LHCN-M2 (cell line): ENCODE results near the gene MCMBP. TPM values are rescaled to one million over a fixed set of nuclear protein-coding genes. Genes with fewer than 3 reads are reported as not detected.
A peak's percentile ranks its signal among the peaks of the same experiment; 100 is the strongest.
"Not testable (repeated sequence)": the region's sequence is repeated elsewhere in the genome, so short reads cannot be mapped to it uniquely, and the experiment has no call there.

Source experiments
- DNase-seq: peaks from one replicate; pipeline ENCODE4 v3.0.0-alpha.2; 2012; ENCODE audit warnings: low read depth
- total RNA-seq: library from RNA; depleted of rRNA; stranded (reverse); fragments of >200 nt; gene quantifications from 2 replicates; pipeline ENCODE4 v1.2.3, GENCODE V29; 2014

MCMBP gene
- total RNA-seq, 1 experiment from 2014 or later: 80.1 TPM

DNA sequence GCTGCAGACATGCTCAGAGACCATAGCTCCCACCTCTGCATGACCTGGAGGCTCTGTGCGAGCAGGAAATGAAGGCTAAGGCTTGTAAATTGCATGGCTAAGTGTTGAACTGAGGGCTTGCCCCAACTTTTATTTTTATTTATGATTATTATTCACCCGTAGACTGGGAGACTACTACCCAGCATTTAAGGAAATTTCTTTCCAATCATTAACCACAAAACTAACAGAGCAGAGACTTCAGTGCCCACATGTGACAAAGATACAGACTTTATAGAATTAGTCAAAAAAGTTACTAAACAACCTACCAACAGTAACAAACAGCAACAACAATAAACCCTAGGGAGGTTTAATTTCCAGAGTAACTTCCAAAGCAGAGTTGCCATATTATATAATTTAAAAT, 39.7 kb downstream of the MCMBP start:
- DNase-seq: no peak

DNA sequence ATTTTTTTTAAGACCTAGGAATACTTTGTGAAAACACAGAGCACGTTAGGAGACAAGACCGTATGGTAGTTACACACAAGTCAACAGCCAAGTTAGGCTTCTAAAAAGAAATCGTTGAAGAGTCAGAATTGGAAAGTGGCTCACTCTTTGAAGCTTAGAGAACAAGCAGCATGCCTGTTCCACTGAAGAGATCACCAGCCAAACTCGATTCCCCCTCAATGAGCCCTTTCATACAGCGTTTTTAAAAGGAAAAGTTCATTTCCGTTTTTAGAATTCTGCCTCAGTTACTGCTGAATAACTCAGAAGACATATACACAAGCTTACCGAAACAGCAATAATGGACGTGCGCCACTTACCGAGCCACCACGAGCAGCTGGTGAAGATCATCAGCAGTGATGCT, 41.0 kb downstream of the MCMBP start:
- no peak for DNase-seq

DNA sequence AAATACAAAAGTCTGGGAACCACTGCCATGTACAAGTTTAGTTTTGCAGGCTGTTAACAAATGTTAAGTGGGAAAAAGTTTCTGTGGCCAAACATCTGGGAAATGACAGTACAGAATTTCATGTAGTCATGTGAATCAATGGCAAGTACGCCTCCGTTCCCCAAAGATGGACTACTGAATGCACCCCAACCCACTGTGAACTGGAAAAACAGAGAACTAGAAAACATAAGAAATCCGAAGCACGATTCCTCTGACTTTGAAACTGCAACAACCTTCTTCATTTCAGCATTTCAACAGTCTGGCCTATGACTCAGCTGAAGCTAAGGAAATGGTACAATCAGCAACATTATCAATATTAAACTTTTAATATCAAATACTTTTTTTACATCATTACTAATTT, 41.8 kb downstream of the MCMBP start:
- DNase-seq: no peak

DNA sequence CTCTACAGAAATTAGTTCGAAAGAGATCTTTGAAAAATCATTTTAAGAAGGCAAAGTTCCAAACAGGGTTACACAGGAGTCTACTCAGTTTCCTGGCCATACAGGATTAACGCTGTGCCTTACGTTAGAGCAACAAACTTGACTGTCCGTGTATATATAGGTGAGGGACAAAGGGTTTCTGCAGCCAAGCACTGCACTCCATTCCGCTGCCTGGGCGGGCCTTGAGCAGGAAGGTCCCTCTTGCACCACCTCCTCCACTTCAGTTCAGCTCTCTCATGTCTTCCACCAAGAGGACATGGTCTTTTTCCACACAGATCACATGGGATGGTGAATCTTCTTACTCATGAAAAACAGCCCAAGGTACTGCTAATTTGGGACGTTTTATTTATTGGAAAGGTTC, 43.2 kb downstream of the MCMBP start:
- no peak for DNase-seq

DNA sequence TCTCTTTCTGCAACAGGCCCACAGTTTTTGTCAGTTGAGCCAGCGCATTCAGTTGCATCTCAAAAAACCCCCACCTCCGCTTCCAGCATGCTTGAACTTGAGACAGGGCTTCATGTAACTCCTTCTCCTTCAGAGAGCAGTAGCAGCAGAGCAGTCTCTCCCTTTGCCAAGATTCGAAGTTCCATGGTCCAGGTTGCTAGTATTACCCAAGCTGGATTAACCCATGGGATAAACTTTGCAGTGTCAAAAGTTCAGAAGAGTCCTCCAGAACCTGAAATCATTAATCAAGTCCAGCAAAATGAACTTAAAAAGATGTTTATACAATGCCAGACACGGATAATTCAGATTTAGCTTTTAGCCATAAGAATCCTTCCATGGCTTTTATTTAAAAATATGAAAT, 45.2 kb downstream of the MCMBP start:
- no peak for DNase-seq

DNA sequence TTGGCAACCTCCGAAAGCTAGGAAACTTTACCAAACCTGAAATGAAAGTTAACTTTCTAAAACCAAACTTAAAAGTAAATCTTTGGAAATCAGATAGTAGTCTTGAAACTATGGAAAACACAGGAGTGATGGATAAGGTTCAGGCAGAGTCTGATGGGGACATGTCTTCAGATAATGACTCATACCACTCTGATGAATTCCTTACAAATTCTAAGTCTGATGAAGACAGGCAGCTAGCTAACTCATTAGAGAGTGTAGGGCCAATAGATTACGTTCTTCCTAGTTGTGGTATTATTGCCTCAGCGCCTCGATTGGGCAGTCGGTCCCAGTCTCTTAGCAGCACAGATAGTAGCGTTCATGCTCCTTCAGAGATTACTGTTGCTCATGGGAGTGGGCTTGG, 45.9 kb downstream of the MCMBP start:
- DNase-seq: peak; percentile 7

DNA sequence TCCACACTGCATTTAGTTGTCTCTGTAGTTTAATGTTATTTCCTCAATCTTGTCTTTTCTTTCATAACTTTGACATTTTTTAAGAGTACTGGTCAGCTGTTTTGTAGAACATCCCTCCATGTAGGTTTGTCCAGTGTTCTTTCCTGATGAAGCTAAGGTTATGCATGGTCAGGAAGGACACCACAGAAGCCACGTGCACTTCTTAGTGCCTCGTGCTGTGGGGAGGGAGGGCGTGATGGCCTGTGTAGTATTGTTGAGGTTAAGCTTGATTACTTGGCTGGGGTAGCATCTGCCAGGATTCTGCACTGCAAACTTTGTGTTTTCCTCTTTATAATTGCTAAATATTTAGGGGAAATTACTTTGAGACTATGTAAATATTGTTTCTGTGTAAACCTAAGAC, 48.3 kb downstream of the MCMBP start:
- DNase-seq: no peak

DNA sequence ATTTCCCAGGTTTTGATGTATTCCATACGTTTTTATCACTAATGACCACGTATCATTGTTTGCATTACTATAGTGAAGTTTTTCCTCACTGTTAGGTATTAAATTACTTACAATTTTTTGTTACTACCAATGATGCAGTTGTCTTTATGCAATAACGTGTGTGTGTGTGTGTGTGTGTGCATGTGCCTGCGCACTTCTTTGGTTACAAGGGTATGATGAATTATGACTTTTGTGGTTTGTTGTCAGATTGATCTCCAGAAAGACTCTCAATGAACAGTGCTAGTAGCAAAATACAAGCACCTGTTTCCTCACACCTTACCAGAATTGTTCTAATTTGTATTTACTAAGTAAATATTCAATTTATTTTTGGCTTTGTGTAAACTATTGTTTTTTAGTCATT, 51.5 kb downstream of the MCMBP start:
- peak; percentile 12 for DNase-seq

DNA sequence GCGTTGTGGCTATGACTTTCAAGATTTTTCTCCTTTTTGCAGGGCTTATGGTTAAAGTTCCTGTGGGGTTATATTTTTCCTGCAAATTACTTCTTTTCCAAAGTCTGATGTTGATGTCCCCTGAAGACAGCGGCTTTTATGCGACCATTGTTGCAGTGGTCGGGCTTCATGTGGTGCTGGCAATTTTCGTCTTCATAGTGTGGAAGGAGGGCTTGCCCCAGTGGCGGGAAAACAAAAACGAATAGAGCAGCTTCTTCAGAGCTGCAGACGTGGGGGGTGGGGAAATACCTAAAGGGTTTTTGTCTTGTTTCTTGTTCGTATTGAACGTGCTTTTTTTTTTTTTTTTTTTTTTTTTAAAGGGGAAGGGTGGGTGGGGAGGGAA, 53.8 kb downstream of the MCMBP start:
- DNase-seq: no peak

DNA sequence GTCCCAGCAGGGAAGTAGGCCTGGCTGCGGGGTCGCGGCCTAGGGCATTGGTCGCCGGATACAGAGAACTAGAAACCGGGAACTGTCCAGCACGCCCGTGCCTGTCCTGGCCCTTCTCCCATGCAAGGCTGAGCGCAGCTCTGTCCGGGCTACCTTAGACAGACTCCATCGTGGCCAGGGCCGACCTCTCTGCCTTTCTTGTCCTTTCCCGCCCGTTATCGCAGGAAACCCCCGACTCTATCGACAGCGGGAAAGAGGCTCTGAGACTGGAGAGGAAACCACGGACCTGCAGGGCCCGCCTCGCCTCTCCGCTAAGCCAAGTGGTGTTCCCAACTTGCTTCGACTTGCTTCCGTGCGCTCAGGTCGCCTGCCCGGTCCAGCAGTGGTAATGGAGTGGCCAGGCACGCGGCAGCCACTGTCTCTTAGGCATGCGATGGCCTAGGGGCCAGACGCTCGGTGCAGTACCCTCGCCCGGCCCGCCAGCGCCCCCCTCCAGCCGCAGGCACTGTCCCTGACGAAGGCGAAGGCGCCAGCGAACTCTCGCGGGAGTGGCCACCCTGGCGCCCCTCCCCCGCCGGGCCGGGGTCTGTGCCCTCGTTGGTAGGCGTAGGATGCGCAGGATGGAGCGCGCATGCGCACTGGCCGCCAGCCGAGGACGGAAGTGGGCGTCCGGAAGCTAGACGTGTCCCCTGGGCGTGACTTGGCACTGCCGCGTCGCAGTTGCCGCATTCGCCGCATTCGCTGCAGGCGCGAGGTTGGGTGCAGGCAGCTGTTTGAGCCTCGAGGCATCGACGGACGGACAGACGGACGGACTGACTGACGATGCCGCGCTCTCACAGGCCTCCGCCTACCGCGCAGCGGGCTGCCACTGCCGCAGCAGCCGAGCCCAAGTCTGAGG, 54.4 kb downstream of the MCMBP start:
- no peak for DNase-seq

DNA sequence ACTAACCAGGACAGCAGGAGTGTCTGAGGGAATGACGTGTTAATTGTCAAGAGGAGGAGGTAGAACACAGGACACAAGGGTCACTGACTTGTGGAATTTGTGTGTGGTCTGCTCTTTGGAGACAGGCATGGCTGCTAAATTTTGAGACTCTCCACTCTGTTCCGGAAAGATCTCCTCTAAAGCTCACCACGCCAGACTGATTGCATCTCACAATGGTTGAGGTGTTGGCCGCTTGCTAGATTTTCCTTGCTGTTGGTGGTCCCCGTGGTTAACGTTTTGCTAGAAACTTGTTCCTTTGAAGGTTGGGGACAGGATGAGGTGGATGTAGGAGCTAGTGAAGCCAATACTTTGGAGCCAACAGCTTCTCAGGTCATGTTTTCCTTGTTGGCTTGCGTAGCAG, 57.0 kb downstream of the MCMBP start:
- DNase-seq: no peak

DNA sequence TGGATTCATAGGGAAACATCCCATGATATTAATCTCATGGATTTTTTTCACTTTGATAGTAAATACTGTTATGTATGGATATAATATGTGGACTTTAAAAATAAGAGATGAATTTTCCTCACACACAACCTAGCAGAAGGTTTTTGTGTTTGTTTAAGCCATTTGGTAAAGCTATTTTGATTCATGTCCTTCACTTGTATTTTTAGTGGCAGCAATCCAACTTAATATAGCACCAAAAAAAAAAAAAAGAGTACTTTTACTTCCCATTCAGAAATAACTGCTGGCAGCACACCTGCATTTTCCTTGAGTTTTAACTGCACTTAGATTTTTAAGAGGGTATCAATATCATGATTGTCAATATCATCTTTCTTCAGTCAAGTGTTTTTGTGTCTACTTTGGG, 60.0 kb downstream of the MCMBP start:
- DNase-seq: peak; percentile 11

DNA sequence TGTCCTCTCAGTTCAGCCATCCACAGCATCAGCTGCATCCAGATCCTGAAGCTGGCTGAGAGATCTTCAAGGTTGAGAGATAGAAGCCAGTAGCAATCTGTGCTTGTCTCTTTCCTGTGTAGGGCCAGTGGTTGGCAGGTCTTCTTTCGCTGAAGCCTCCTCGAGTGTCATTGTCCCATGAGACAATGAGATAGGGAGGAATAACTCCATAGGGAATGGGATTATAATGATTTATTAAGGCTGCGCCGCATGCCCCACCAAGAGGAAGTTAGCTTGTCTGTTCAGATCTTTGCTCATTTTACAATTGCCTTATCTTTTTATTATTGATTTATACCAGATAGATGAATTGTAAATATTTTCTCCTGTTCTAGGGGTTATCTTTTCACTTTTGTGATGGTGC, 61.5 kb downstream of the MCMBP start:
- no peak for DNase-seq

DNA sequence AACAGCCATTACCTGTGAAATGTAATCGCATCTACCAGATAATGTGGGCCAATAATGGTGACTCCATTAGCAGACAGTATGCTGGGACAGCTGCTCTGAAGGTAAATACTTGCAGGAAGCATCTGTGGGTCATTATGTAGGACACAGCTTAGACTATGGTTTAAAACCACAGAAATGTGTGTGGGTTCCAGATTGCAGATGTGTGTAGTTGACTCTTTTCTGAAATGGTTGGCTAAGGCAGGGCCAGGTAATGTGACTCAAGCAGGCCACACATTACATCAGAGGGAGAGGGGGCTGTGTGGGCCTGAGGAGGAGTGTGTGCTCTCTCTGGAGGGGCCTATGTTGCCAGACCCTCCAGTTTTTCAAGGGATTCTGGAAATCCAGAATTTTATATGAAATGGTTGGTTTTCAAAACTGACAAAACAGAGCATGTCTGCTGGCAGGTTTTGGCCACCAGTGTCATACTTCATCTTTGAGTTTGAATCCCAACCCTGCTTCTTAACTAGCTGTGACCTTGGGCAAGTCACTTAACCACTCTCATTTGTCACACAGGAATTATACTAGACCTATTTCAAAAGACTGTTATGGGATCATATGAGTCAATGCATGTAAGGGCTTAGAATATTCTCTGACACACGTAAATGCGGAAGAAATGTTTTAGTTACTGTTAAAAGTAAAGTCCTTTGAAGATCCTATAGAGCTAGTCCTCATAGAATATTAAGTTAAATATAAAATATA, 64.5 kb downstream of the MCMBP start:
- peak; percentile 54 for DNase-seq

DNA sequence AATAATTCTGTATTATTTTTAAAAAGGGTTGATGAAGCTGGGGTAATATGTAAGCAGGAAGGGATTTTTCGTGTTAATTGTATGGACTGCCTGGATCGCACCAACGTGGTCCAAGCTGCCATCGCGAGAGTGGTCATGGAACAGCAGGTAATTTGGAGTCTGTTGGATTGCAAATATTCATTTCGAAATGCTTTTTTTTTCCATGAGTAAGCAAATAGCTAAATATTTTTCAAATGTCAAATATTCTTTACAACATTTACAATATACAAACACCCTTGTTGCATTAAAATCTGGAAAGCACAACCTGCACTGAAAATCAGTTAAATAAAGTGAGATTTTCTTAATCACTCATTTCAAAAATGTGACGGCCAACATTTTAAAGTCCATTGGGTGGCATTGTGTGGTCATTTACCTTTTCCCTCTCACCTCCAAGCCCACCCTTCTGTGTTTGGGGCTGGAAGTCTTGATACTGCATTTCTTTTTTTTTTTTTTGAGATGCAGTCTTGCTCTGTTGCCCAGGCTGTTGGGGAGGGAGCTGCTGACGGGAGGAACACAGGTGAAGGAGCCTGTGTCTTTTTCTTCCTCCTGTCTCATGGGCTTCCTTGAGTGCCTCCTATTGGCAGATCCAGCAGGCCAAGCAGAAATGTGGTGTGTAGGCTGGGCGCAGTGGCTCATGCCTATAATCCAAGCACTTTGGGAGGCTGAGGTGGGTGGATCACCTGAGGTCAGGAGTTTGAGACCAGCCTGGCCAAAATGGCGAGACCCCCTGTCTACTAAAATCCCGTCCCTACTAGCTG, 66.1 kb downstream of the MCMBP start:
- DNase-seq: no peak

DNA sequence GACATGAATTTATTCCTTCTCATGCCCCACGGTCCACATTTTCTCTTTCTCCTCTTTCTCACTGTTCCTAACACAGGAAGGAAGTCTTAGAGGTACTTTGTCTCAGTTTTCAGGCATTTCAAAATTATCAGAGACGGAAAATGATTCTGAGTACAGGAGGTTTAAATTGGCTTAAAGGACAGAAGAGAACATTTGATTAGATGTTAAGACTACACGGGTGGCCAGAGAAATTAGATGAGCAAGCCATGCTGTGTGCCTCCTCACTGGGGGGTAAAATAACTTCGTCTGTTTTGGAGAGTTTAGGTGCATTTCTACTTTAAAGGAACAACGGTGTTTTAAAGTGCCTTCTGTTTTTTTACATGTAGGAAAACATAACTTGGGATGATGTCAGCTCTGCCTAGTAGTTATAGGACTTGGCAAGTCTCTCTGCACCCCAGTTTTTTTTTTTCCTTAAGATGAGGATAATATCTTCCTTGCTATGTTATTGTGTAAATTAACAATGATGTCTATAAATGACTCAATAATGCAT, 66.9 kb downstream of the MCMBP start:
- DNase-seq: no peak

DNA sequence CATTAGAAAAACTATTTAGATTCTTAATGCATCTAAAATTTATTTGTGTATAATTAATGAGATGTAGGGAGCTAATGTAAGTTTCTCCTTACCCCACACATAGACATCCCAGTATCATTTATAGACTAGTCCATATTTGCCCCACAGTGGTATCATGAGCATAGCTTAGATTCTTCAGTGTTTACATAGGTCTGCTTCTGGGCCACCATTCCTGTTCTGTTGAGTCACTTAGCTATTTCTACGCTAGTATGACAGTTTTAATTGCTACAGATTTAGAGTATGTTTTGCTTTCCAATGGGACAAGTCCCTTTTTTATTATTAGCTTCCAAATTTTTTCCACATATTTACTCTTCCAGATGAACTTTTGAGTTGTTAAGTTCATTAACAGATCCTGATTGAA, 69.4 kb downstream of the MCMBP start:
- DNase-seq: peak; percentile 44

DNA sequence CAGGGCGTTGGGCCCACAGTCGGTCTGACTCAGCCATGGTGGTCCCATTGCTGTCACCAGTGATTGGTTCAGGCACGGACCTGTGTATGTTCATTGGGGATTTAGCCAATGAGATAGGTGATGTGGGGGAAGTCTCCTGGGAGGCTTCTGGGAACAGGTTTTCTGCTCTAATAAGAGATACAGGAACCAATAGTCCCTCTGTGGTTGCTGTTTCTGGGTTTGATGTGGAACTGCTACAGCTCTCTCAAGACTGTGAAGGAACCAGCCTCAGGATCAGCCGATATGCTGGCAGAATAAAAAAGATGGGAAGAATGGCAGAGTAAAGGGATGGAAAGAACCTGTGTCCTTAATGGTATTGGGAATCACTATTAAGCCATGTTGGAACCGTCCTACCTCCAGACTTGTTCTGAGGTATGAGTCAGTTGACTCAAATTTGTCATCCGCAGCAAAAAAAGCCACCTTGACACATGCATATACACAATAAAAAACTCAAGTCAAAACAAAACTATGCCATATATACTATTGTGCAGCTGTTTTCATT, 70.6 kb downstream of the MCMBP start:
- DNase-seq: no peak

DNA sequence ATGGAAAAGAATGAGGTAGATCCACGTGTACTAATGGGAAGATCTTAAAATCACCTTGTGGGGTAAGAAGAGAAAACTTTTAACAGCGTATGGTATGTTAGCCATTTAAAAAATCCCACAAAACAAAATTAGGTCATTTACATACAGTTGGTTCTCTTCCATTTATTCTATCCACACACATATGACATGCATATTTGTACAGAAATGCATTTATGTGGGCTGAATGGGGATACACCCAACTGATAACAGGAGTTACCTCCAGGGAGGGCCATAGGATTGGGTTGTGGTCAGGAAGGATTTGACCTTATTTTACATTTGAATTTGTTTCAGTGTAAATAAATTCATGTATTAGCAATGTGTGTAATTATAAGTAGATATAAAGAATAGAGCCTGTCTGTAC, 71.5 kb downstream of the MCMBP start:
- no peak for DNase-seq

DNA sequence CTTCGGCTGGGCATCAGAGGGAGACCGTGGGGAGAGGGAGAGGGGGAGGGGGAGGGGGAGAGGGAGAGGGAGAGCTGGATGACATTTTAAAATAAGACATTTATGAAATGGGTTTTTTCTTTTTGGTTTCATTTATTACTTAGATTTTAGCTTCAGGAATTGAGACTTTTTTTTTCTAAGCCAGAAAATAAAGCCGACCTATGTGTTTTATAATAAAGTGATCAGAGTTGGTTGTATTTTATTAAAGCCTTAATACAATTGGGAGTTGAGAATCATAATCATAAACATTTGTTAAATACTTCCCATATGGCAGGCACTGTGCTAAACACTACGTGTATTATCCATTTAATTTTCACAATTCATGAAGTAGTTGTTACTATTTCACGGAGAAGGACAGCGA, 76.6 kb downstream of the MCMBP start:
- DNase-seq: no peak

DNA sequence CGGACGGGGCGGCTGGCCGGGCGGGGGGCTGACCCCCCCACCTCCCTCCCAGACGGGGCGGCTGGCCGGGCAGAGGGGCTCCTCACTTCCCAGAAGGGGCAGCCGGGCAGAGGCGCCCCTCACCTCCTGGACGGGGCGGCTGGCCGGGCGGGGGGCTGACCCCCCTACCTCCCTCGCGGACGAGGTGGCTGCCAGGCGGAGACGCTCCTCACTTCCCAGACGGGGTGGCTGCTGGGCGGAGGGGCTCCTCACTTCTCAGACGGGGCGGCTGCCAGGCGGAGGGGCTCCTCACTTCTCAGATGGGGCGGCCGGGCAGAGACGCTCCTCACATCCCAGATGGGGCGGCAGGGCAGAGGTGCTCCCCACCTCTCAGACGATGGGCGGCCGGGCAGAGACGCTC, 77.5 kb downstream of the MCMBP start:
- not testable (repeated sequence) for DNase-seq
